ENCODE measurements around the gene DONSON. TPM values are rescaled to one million over a fixed set of nuclear protein-coding genes. Genes with fewer than 3 reads are reported as not detected.
A peak's percentile ranks its signal among the peaks of the same experiment; 100 is the strongest.

DONSON gene
- total and polyA plus RNA-seq, 2 of the 13 experiments (the other 11 are each of a cell fraction or from before 2014, with no cell fraction given), result 35.4 to 63.6 TPM

- H2AFZ ChIP-seq (ENCODE audit: low read length), result no peak overlapping the region
- no peaks in the 10 kb centered on the region; a peak in 1 of 5 replicates for H3K27me3 ChIP-seq (ENCODE audit: control insufficient read depth in 1 of 2, insufficient read depth in 2 of 2, low read length in 2 of 2)
- intact Hi-C loops (cut with micrococcal nuclease; ENCODE audit: unreplicated experiment) (loop anchor here (2.0 to 5.0 kb wide), 2 partner anchors 15 to 44 kb away; partner anchors contain the start of gene DONSON), in situ Hi-C loops (cut with HindIII; ENCODE audit: extremely low pct_ligation_motif_present, low pct_unique_long_range_greater_than_20kb) (no loop called here)
- peak overlapping the region; percentile 100 for H3K27ac ChIP-seq (ENCODE audit: extremely low read length, insufficient read depth, low read length)
- H3K36me3 ChIP-seq (replicated peaks in 1 of 2; ENCODE audit: control insufficient read depth in 1 of 2, insufficient read depth in 2 of 2, low read length in 2 of 2), result peaks cover 2 to 22% of the 10 kb centered on the region in 2 experiments; a peak in 4 of 5 replicates
- ChIA-PET POLR2A (interaction anchor here (0.6 to 2.7 kb wide), 10 partner anchors 8 to 101 kb away, joined by 3 to 19 read pairs (median 4); partner anchors contain the start of genes DNAJC28, DONSON and TMEM50B), CTCF (ENCODE audit: low intra/inter-chr PET ratio, low total read pairs) (no interaction called here)
- peaks cover 45% of the 10 kb centered on the region for H4K20me1 ChIP-seq (ENCODE audit: insufficient read depth, low read length)
- H3K9me3 ChIP-seq (ENCODE audit: low read length), result no peaks in the 10 kb centered on the region
- FAIRE-seq, result no peak
- peaks cover 26% of the 10 kb centered on the region for H3K4me1 ChIP-seq (ENCODE audit: insufficient read depth, low read length)
- peak overlapping the region; percentile 87 for H3K4me2 ChIP-seq (ENCODE audit: low read depth, low read length)
- peak overlapping the region; percentile 100 for H3K9ac ChIP-seq (ENCODE audit: insufficient read depth, low read depth, low read length)
- H3K79me2 ChIP-seq (ENCODE audit: insufficient read depth, low read length), result peaks cover 85% of the 10 kb centered on the region
- no peak for DNase-seq (ENCODE audit: low spot score)
- WGBS (ENCODE audit: low lambda C conversion rate), result under 1% methylated on average over 26 of the region's 26 CpGs
- no TSS peak for BruUV-seq (replicated peaks)
- peak overlapping the region; percentile 85 to 98 (median 91) for H3K4me3 ChIP-seq (replicated peaks in 1 of 3; ENCODE audit: insufficient read depth in 1 of 3, low read depth in 2 of 3, low read length in 3 of 3)
- peak; percentile 27 for ATAC-seq
- TF ChIP-seq POLR2AphosphoS2 (IDR thresholded peaks at IDR 0.05; ENCODE audit: low read depth, low read length) (no peak), SP1 (IDR thresholded peaks at IDR 0.05) (no peak), SP1 (CRISPR knock-in tag; IDR thresholded peaks at IDR 0.05) (0 out of 2 replicates have a peak, but pooled peaks have one; percentile 23), CBX1 (IDR thresholded peaks at IDR 0.05; ENCODE audit: low read depth) (no peak), FOXJ3 (CRISPR knock-in tag; IDR thresholded peaks at IDR 0.05; ENCODE audit: borderline replicate concordance) (0 out of 2 replicates have a peak, but pooled peaks have one; percentile 1), ASH2L (IDR thresholded peaks at IDR 0.05; ENCODE audit: insufficient read length, low read depth, low read length) (peak; percentile 72), KDM5A (IDR thresholded peaks at IDR 0.05; ENCODE audit: borderline replicate concordance, low read length) (peak; percentile 85), SAP130 (CRISPR knock-in tag; IDR thresholded peaks at IDR 0.05; ENCODE audit: low read depth) (peak; percentile 52), ELF3 (CRISPR knock-in tag; IDR thresholded peaks at IDR 0.05) (peak; percentile 6; the same call in 1 of the 2 replicates), KMT2B (CRISPR knock-in tag; IDR thresholded peaks at IDR 0.05) (0 out of 2 replicates have a peak, but pooled peaks have one; percentile 44), MBD4 (IDR thresholded peaks at IDR 0.05; ENCODE audit: borderline replicate concordance, low read length) (0 out of 2 replicates have a peak, but pooled peaks have one; percentile 65), STAG1 (CRISPR knock-in tag; IDR thresholded peaks at IDR 0.05) (no peak), HOXA5 (CRISPR knock-in tag; IDR thresholded peaks at IDR 0.05) (0 out of 2 replicates have a peak, but pooled peaks have one; percentile 1), ZNF777 (CRISPR knock-in tag; IDR thresholded peaks at IDR 0.05) (0 out of 2 replicates have a peak, but pooled peaks have one; percentile 7), ZBTB26 (CRISPR knock-in tag; IDR thresholded peaks at IDR 0.05; ENCODE audit: borderline replicate concordance) (no peak), SIN3A (IDR thresholded peaks at IDR 0.05; ENCODE audit: borderline replicate concordance, low read depth, low read length) (peak; percentile 49; the same call in 1 of the 2 replicates), ZNF749 (CRISPR knock-in tag; IDR thresholded peaks at IDR 0.05; ENCODE audit: borderline replicate concordance) (0 out of 2 replicates have a peak, but pooled peaks have one; percentile 18)
- TF ChIP-seq, protein P1, sequence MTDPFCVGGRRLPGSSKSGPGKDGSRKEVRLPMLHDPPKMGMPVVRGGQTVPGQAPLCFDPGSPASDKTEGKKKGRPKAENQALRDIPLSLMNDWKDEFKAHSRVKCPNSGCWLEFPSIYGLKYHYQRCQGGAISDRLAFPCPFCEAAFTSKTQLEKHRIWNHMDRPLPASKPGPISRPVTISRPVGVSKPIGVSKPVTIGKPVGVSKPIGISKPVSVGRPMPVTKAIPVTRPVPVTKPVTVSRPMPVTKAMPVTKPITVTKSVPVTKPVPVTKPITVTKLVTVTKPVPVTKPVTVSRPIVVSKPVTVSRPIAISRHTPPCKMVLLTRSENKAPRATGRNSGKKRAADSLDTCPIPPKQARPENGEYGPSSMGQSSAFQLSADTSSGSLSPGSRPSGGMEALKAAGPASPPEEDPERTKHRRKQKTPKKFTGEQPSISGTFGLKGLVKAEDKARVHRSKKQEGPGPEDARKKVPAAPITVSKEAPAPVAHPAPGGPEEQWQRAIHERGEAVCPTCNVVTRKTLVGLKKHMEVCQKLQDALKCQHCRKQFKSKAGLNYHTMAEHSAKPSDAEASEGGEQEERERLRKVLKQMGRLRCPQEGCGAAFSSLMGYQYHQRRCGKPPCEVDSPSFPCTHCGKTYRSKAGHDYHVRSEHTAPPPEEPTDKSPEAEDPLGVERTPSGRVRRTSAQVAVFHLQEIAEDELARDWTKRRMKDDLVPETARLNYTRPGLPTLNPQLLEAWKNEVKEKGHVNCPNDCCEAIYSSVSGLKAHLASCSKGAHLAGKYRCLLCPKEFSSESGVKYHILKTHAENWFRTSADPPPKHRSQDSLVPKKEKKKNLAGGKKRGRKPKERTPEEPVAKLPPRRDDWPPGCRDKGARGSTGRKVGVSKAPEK (CRISPR knock-in tag; IDR thresholded peaks at IDR 0.05; ENCODE audit: borderline replicate concordance), result no peak
Observed at GRCh38 chr21:33543505-33544129, 44.9 kb downstream of the DONSON start.
